ENCODE data around the gene LAMA3. TPM values are rescaled to one million over a fixed set of nuclear protein-coding genes. Genes with fewer than 3 reads are reported as not detected.

The LAMA3 gene
- total and polyA plus RNA-seq, 2 experiments from 2014 or later: 3.9 to 4.9 TPM

- TF ChIP-seq ZNF462 (CRISPR knock-in tag; IDR thresholded peaks at IDR 0.05) (no peak), STAT1 (IDR thresholded peaks at IDR 0.05; ENCODE audit: unreplicated experiment) (no peak), ZNF114 (CRISPR knock-in tag; IDR thresholded peaks at IDR 0.05) (no peak), JUNB (IDR thresholded peaks at IDR 0.05; ENCODE audit: unreplicated experiment) (no peak), NANOG (IDR thresholded peaks at IDR 0.05; ENCODE audit: borderline replicate concordance) (no peak), POLR2AphosphoS5 (IDR thresholded peaks at IDR 0.05; ENCODE audit: low read depth) (no peak), ZNF331 (CRISPR knock-in tag; IDR thresholded peaks at IDR 0.05; ENCODE audit: low read depth) (no peak), REST (IDR thresholded peaks at IDR 0.05; ENCODE audit: unreplicated experiment) (no peak), ETS1 (IDR thresholded peaks at IDR 0.05) (no peak), CREB1 (CRISPR knock-in tag; IDR thresholded peaks at IDR 0.05; ENCODE audit: low read depth) (no peak), EZH2phosphoT487 (IDR thresholded peaks at IDR 0.05; ENCODE audit: unreplicated experiment) (no peak)
Observed at GRCh38 chr18:23645568-23646175, 43.6 kb upstream of the LAMA3 start (continued).
